SK-N-SH (cell line): ENCODE data around the gene ADCY6. TPM values are rescaled to one million over a fixed set of nuclear protein-coding genes. Genes with fewer than 3 reads are reported as not detected.

ENCODE experiments used
- CTCF ChIA-PET: fragments of 300-600, 350-600 bp; formaldehyde crosslinking; extraction: SDS; loops from one replicate; lab custom pipeline; 2021; lab: Yijun Ruan, JAX
- POLR2A ChIA-PET: fragments of 350-600 bp; sonication (Branson Sonifier 250); formaldehyde crosslinking; extraction: SDS; loops from one replicate; lab custom pipeline; 2020; ENCODE audit warnings: antibody characterized with exemption, inconsistent platforms; lab: Yijun Ruan, JAX
- DNase-seq: peaks from one replicate; pipeline ENCODE4 v3.0.0; 2012
- H2AFZ ChIP-seq: fragments of 200-600 bp; sonication (generic); 2 replicates; pipeline ENCODE4 v1.8.1; 2016; ENCODE audit warnings: antibody characterized with exemption, mild to moderate bottlenecking, low read depth
- H3F3A ChIP-seq: fragments of 200-600 bp; sonication (generic); replicated peaks from 2 replicates; pipeline ENCODE3; 2016; ENCODE audit warnings: antibody characterized with exemption, mild to moderate bottlenecking; ENCODE audit not compliant: insufficient read depth
- H3K27ac ChIP-seq, 2 experiments: fragments of 200-500 bp in 1 of 2; fragments of 200-600 bp in 1 of 2; sonication (Bioruptor generic) in 1 of 2; sonication (generic), shearing (Covaris generic) in 1 of 2; 2 replicates each; pipeline versions ENCODE4 v1.5.1 to v1.6.1; 2014 to 2016; ENCODE audit warnings: low read depth in 2 of 2, inconsistent platforms in 1 of 2, low read length in 1 of 2, mild to moderate bottlenecking in 1 of 2, mixed read lengths in 1 of 2
- H3K27me3 ChIP-seq: fragments of 200-600 bp; sonication (generic), shearing (Covaris generic); 2 replicates; pipeline ENCODE4 v1.6.1; 2016; ENCODE audit warnings: mixed run types; ENCODE audit not compliant: insufficient read depth
- H3K36me3 ChIP-seq, 2 experiments: fragments of 200-500 bp in 1 of 2; fragments of 200-600 bp in 1 of 2; sonication (Bioruptor generic) in 1 of 2; sonication (generic) in 1 of 2; replicated peaks in 1 of 2; 2 replicates each; pipeline versions ENCODE3 to v1.5.1; 2014 to 2016; ENCODE audit warnings: low read length in 1 of 2, mild to moderate bottlenecking in 1 of 2; ENCODE audit not compliant: insufficient read depth in 2 of 2, control insufficient read depth in 1 of 2
- H3K4me1 ChIP-seq, 2 experiments: fragments of 200-500 bp in 1 of 2; fragments of 200-600 bp in 1 of 2; sonication (Bioruptor generic) in 1 of 2; sonication (generic), shearing (Covaris generic) in 1 of 2; 2 replicates each; pipeline versions ENCODE4 v1.5.1 to v1.6.1; 2014 to 2016; ENCODE audit warnings: low read depth in 1 of 2, low read length in 1 of 2, mixed run types in 1 of 2; ENCODE audit not compliant: insufficient read depth in 2 of 2, control insufficient read depth in 1 of 2
- H3K4me2 ChIP-seq: fragments of 200-600 bp; sonication (generic), shearing (Covaris generic); 2 replicates; pipeline ENCODE4 v1.6.1; 2017; ENCODE audit warnings: mixed run types
- H3K4me3 ChIP-seq, 2 experiments: fragments of 200-500 bp in 1 of 2; fragments of 200-600 bp in 1 of 2; sonication (Bioruptor generic) in 1 of 2; sonication (generic), shearing (Covaris generic) in 1 of 2; 2 replicates each; pipeline versions ENCODE4 v1.5.1 to v1.8.1; 2014 to 2016; ENCODE audit warnings: low read depth in 2 of 2, inconsistent platforms in 1 of 2, low read length in 1 of 2, mild to moderate bottlenecking in 1 of 2, mixed read lengths in 1 of 2, moderate library complexity in 1 of 2
- H3K79me2 ChIP-seq: fragments of 200-600 bp; sonication (generic); 2 replicates; pipeline ENCODE4 v1.8.1; 2017; ENCODE audit warnings: mild to moderate bottlenecking; ENCODE audit not compliant: insufficient read depth
- H3K9ac ChIP-seq: fragments of 200-600 bp; sonication (generic); 2 replicates; pipeline ENCODE4 v1.6.1; 2017; ENCODE audit warnings: mixed run types
- H3K9me2 ChIP-seq: fragments of 200-600 bp; sonication (generic); 2 replicates; pipeline ENCODE4 v1.6.1; 2017; ENCODE audit warnings: mixed run types
- H3K9me3 ChIP-seq: fragments of 200-600 bp; sonication (generic); 2 replicates; pipeline ENCODE4 v1.6.1; 2017; ENCODE audit warnings: mixed run types, mild to moderate bottlenecking, moderate library complexity
- H4K20me1 ChIP-seq: fragments of 200-600 bp; sonication (generic); 2 replicates; pipeline ENCODE4 v1.6.1; 2017; ENCODE audit warnings: mild to moderate bottlenecking, mixed run types; ENCODE audit not compliant: insufficient read depth
- CTCF ChIP-seq: fragments of 200-600 bp; sonication (generic); IDR thresholded peaks from 2 replicates; pipeline ENCODE4 v1.6.1; 2017; ENCODE audit warnings: antibody characterized with exemption, mild to moderate bottlenecking, moderate library complexity
- EP300 ChIP-seq, 2 experiments: IDR thresholded peaks; 2 replicates each; pipeline versions ENCODE4 v1.4.0 to v1.6.1; 2012; ENCODE audit warnings: borderline replicate concordance in 1 of 2, low read depth in 1 of 2, low read length in 1 of 2
- FOSL2 ChIP-seq: IDR thresholded peaks from 2 replicates; pipeline ENCODE4 v1.4.0; 2012; ENCODE audit warnings: low read depth, mild to moderate bottlenecking, moderate library complexity, borderline replicate concordance
- FOXJ3 ChIP-seq: sonication (generic); formaldehyde crosslinking; IDR thresholded peaks from 2 replicates; pipeline ENCODE4 v1.5.1; 2020; ENCODE audit warnings: mild to moderate bottlenecking, missing genetic modification reagents
- GABPA ChIP-seq: IDR thresholded peaks from 2 replicates; pipeline ENCODE4 v1.4.0; 2012; ENCODE audit warnings: low read depth, mild to moderate bottlenecking
- GATA2 ChIP-seq: sonication (generic); formaldehyde crosslinking; IDR thresholded peaks from 2 replicates; pipeline ENCODE4 v1.5.0; 2020; ENCODE audit warnings: mild to moderate bottlenecking, missing genetic modification reagents
- MAX ChIP-seq: IDR thresholded peaks from 2 replicates; pipeline ENCODE4 v1.4.0; 2012; ENCODE audit warnings: low read depth
- MEF2A ChIP-seq: IDR thresholded peaks from 2 replicates; pipeline ENCODE4 v1.4.0; 2012; ENCODE audit warnings: low read depth, borderline replicate concordance
- MXI1 ChIP-seq: IDR thresholded peaks from 2 replicates; pipeline ENCODE4 v1.6.1; 2012; ENCODE audit warnings: mild to moderate bottlenecking, low read depth, low read length, improper control_type of control experiment
- NRF1 ChIP-seq: IDR thresholded peaks from 2 replicates; pipeline ENCODE4 v1.6.1; 2012; ENCODE audit warnings: low read depth, mild to moderate bottlenecking, low read length
- RFX5 ChIP-seq: IDR thresholded peaks from 2 replicates; pipeline ENCODE4 v1.6.1; 2012; ENCODE audit warnings: mild to moderate bottlenecking, improper control_type of control experiment, low read length
- SIN3A ChIP-seq: IDR thresholded peaks from 2 replicates; pipeline ENCODE4 v1.6.1; 2012; ENCODE audit warnings: low read depth, mild to moderate bottlenecking, low read length, moderate library complexity, borderline replicate concordance
- TCF12 ChIP-seq: IDR thresholded peaks from 2 replicates; pipeline ENCODE4 v1.4.0; 2012
- USF1 ChIP-seq: IDR thresholded peaks from 2 replicates; pipeline ENCODE4 v1.4.0; 2012; ENCODE audit warnings: low read depth, borderline replicate concordance
- USF2 ChIP-seq: fragments of 150-350 bp; IDR thresholded peaks from 2 replicates; pipeline ENCODE4 v1.6.1; 2017; ENCODE audit warnings: antibody characterized with exemption, low read length, low read depth, borderline replicate concordance
- YY1 ChIP-seq: IDR thresholded peaks from 2 replicates; pipeline ENCODE4 v1.4.0; 2012; ENCODE audit warnings: low read depth, mild to moderate bottlenecking
- WGBS: methylation state at CpG from one replicate; pipeline ENCODE4 v1.1.6; 2017; ENCODE audit warnings: low lambda C conversion rate; 5-methylcytosine and 5-hydroxymethylcytosine counted together
- polyA plus RNA-seq, 3 experiments: library from polyadenylated mRNA; depleted of rRNA; stranded (reverse); fragments of >200 nt; gene quantifications; 2 replicates each; pipeline ENCODE4 v1.2.3, GENCODE V29; 2012

ADCY6 gene
- polyA plus RNA-seq, 1 of the 3 experiments (the other 2 are of a cell fraction): 36.0 TPM

- no peak overlapping the region for H2AFZ ChIP-seq
- POLR2A ChIA-PET: no interaction called here
- no peak overlapping the region for H3K9ac ChIP-seq
- H3F3A ChIP-seq: peaks cover 6% of the 10 kb centered on the region
- no peak for DNase-seq
- TF ChIP-seq NRF1 (no peak), TCF12 (no peak), FOXJ3 (CRISPR knock-in tag) (no peak), YY1 (no peak), GATA2 (CRISPR knock-in tag) (no peak), EP300 (IDR thresholded peaks at IDR 0.05; ENCODE audit: borderline replicate concordance in 1 of 2, low read depth in 1 of 2, low read length in 1 of 2) (no peak), FOSL2 (no peak), CTCF (no peak), MXI1 (no peak), USF1 (no peak), USF2 (no peak), GABPA (no peak)
- H3K4me1 ChIP-seq: peaks cover 13 to 18% of the 10 kb centered on the region in 2 experiments; a peak in 3 of 4 replicates
- H3K27ac ChIP-seq: no peak overlapping the region
- H3K4me2 ChIP-seq: peak overlapping the region; percentile 29; the same call in 1 of the 2 replicates
- H3K36me3 ChIP-seq: no peaks in the 10 kb centered on the region
- H3K27me3 ChIP-seq: no peaks in the 10 kb centered on the region
- H4K20me1 ChIP-seq: no peaks in the 10 kb centered on the region
- CTCF ChIA-PET: interaction anchor here (0.8 to 6.9 kb wide), 7 partner anchors 13 to 58 kb away, joined by 3 to 118 read pairs (median 3); partner anchors contain the start of gene ADCY6
- H3K79me2 ChIP-seq: peaks cover 9% of the 10 kb centered on the region
- H3K4me3 ChIP-seq: no peak overlapping the region
- H3K9me2 ChIP-seq: no peaks in the 10 kb centered on the region
- no peaks in the 10 kb centered on the region for H3K9me3 ChIP-seq
- 85% methylated on average over 5 of the region's 5 CpGs for WGBS
Measured at GRCh38 chr12:48811437-48812090, 22.7 kb upstream of the ADCY6 start.

GRCh38 chr12:48810903-48811431 lies 22.1 kb upstream of the ADCY6 start:
- Histone ChIP-seq H3K9me2 (no peaks in the 10 kb centered on the region), H3K4me2 (peak overlapping the region; percentile 29; the same call in 1 of the 2 replicates), H2AFZ (no peak overlapping the region), H3K36me3 (no peaks in the 10 kb centered on the region), H3K9ac (no peak overlapping the region), H4K20me1 (no peaks in the 10 kb centered on the region), H3K9me3 (no peaks in the 10 kb centered on the region), H3K27ac (no peak overlapping the region), H3K4me1 (peaks cover 7 to 12% of the 10 kb centered on the region in 2 experiments; a peak in 3 of 4 replicates), H3K79me2 (peaks cover 3% of the 10 kb centered on the region), H3F3A (peaks cover 6% of the 10 kb centered on the region), H3K4me3 (0 out of 4 replicates have a peak overlapping the region, but pooled peaks of 1 of the 2 experiments have one; percentile 27), H3K27me3 (no peaks in the 10 kb centered on the region)
- 68% methylated on average over 5 of the region's 5 CpGs for WGBS
- CTCF ChIA-PET: interaction anchor here (0.6 to 6.9 kb wide), 7 partner anchors 13 to 58 kb away, joined by 3 to 118 read pairs (median 3); partner anchors contain the start of gene ADCY6
- DNase-seq: no peak
- POLR2A ChIA-PET: interaction anchor here (0.6 kb wide), 1 partner anchor 112 kb away, joined by 3 read pairs; no protein-coding TSS in a partner anchor
- no peak for TF ChIP-seq EP300 (IDR thresholded peaks at IDR 0.05; ENCODE audit: borderline replicate concordance in 1 of 2, low read depth in 1 of 2, low read length in 1 of 2)
- no peak for TF ChIP-seq MAX
- no peak for TF ChIP-seq YY1
- no peak for TF ChIP-seq CTCF
- TF ChIP-seq USF2: no peak
- TF ChIP-seq RFX5: no peak
- no peak for TF ChIP-seq TCF12
- TF ChIP-seq MEF2A: no peak
- TF ChIP-seq SIN3A: no peak
